GM21576 (cell line): ENCODE results near the gene THSD4.

Experiments
- ATAC-seq: cut with Tn5 transposase; IDR thresholded peaks from one replicate; pipeline ENCODE4 v1.9.1; 2021; ENCODE audit warnings: mild to moderate bottlenecking, moderate library complexity; ENCODE audit not compliant: unreplicated experiment

THSD4 gene

GRCh38 chr15:71511796-71512681, 396.8 kb downstream of the THSD4 start:
- ATAC-seq: no peak

- no peak for ATAC-seq
Measured at GRCh38 chr15:71512682-71513006, 397.4 kb downstream of the THSD4 start.

GRCh38 chr15:71515375-71516186, 400.3 kb downstream of the THSD4 start:
- ATAC-seq: no peak

- ATAC-seq: no peak
Measured at GRCh38 chr15:71517751-71518150, 402.5 kb downstream of the THSD4 start.

GRCh38 chr15:71518661-71519060, 403.4 kb downstream of the THSD4 start:
- ATAC-seq: no peak

GRCh38 chr15:71526060-71526820, 411.0 kb downstream of the THSD4 start:
- ATAC-seq: no peak

GRCh38 chr15:71529361-71529760, 414.1 kb downstream of the THSD4 start:
- no peak for ATAC-seq

GRCh38 chr15:71530116-71530515, 414.8 kb downstream of the THSD4 start:
- no peak for ATAC-seq

GRCh38 chr15:71532994-71533393, 417.7 kb downstream of the THSD4 start:
- no peak for ATAC-seq

GRCh38 chr15:71538181-71538580, 422.9 kb downstream of the THSD4 start:
- ATAC-seq: no peak

GRCh38 chr15:71541746-71542145, 426.5 kb downstream of the THSD4 start:
- ATAC-seq: no peak

GRCh38 chr15:71542836-71543235, 427.6 kb downstream of the THSD4 start:
- no peak for ATAC-seq

- ATAC-seq: no peak
Measured at GRCh38 chr15:71543413-71543812, 428.1 kb downstream of the THSD4 start.

- ATAC-seq: no peak
Measured at GRCh38 chr15:71545223-71545760, 430.0 kb downstream of the THSD4 start.

- no peak for ATAC-seq
Measured at GRCh38 chr15:71545923-71546322, 430.7 kb downstream of the THSD4 start.

- no peak for ATAC-seq
Measured at GRCh38 chr15:71547011-71547410, 431.7 kb downstream of the THSD4 start.

GRCh38 chr15:71548401-71548807, 433.1 kb downstream of the THSD4 start:
- ATAC-seq: no peak

- ATAC-seq: no peak
Measured at GRCh38 chr15:71549091-71549490, 433.8 kb downstream of the THSD4 start.

- no peak for ATAC-seq
Measured at GRCh38 chr15:71549697-71550096, 434.4 kb downstream of the THSD4 start.

GRCh38 chr15:71551566-71551965, 436.3 kb downstream of the THSD4 start:
- ATAC-seq: no peak

GRCh38 chr15:71559098-71559497, 443.8 kb downstream of the THSD4 start:
- no peak for ATAC-seq
